Caco-2 (cell line): Measurements from ENCODE around the gene ZNF800. TPM values are rescaled to one million over a fixed set of nuclear protein-coding genes. Genes with fewer than 3 reads are reported as not detected.

Experiments used
- BruUV-seq: library from RNA; stranded (reverse); fragments of 400-500 nt; replicated peaks from 2 replicates; lab custom pipeline; 2021; lab: Mats Ljungman, UMichigan
- CTCF ChIA-PET: fragments of 300-600 bp; sonication (Branson Sonifier 250); formaldehyde crosslinking; loops from one replicate; lab custom pipeline; 2022; ENCODE audit warnings: antibody characterized with exemption; lab: Charles Lee
- POLR2A ChIA-PET: fragments of 300-600 bp; sonication (Branson Sonifier 250); formaldehyde crosslinking; loops from one replicate; lab custom pipeline; 2022; ENCODE audit warnings: antibody characterized with exemption; lab: Charles Lee
- DNase-seq, 2 experiments: peaks; one replicate each; pipeline versions ENCODE4 v3.0.0 to v3.0.0-alpha.2; 2020 to 2022
- H3K27me3 ChIP-seq: replicated peaks from 2 replicates; pipeline ENCODE4 v1.6.0; 2011; ENCODE audit warnings: low read length; ENCODE audit not compliant: control insufficient read depth, insufficient read depth
- H3K36me3 ChIP-seq: 2 replicates; pipeline ENCODE4 v1.5.1; 2011; ENCODE audit warnings: low read length; ENCODE audit not compliant: control insufficient read depth, insufficient read depth
- H3K4me1 ChIP-seq: fragments of 250-450 bp; sonication (Bioruptor Pico); 2 replicates; pipeline ENCODE4 v1.5.1; 2020; ENCODE audit warnings: mild to moderate bottlenecking
- H3K4me3 ChIP-seq: 2 replicates; pipeline ENCODE4 v1.5.1; 2011; ENCODE audit warnings: low read depth, mild to moderate bottlenecking, control low read depth, low read length
- H3K9me3 ChIP-seq: fragments of 250-450 bp; sonication (Bioruptor Pico); 2 replicates; pipeline ENCODE4 v1.5.1; 2020; ENCODE audit warnings: mild to moderate bottlenecking, moderate library complexity
- H3K27ac Mint-ChIP-seq: one replicate; pipeline ENCODE4 v1.8.0; 2022; ENCODE audit warnings: mixed read lengths; ENCODE audit not compliant: unreplicated experiment
- H3K27me3 Mint-ChIP-seq: one replicate; pipeline ENCODE4 v1.8.0; 2022; ENCODE audit warnings: mixed read lengths; ENCODE audit not compliant: insufficient read depth, unreplicated experiment
- H3K36me3 Mint-ChIP-seq: one replicate; pipeline ENCODE4 v1.8.0; 2022; ENCODE audit warnings: mild to moderate bottlenecking, mixed read lengths; ENCODE audit not compliant: insufficient read depth, unreplicated experiment
- H3K4me1 Mint-ChIP-seq: one replicate; pipeline ENCODE4 v1.8.0; 2022; ENCODE audit warnings: low read depth, mixed read lengths; ENCODE audit not compliant: unreplicated experiment
- H3K4me3 Mint-ChIP-seq: one replicate; pipeline ENCODE4 v1.8.0; 2022; ENCODE audit warnings: mild to moderate bottlenecking, moderate library complexity, mixed read lengths; ENCODE audit not compliant: unreplicated experiment
- H3K9me3 Mint-ChIP-seq: one replicate; pipeline ENCODE4 v1.8.0; 2022; ENCODE audit warnings: mixed read lengths; ENCODE audit not compliant: unreplicated experiment
- intact Hi-C: fragments of 100-400 bp; cut with micrococcal nuclease; formaldehyde crosslinking; loops from one replicate; pipeline ENCODE4 v1.10.0; 2022; ENCODE audit not compliant: unreplicated experiment
- total RNA-seq: library from RNA; stranded (reverse); gene quantifications from 2 replicates; pipeline ENCODE4 v1.2.3, GENCODE V29; 2022
- TF ChIP-seq, protein P1 (sequence below), 2 experiments: fragments of 200-600 bp in 1 of 2; IDR thresholded peaks; 1 replicate in 1 of 2; 2 replicates in 1 of 2; pipeline versions ENCODE4 v1.5.1 to v1.8.0; 2011 to 2022; ENCODE audit warnings: antibody characterized with exemption in 1 of 2, control low read depth in 1 of 2, inconsistent platforms in 1 of 2, low read depth in 1 of 2, low read length in 1 of 2, mild to moderate bottlenecking in 1 of 2, moderate library complexity in 1 of 2; ENCODE audit not compliant: insufficient read depth in 1 of 2, severe bottlenecking in 1 of 2, unreplicated experiment in 1 of 2

Gene ZNF800
- total RNA-seq, 1 experiment from 2014 or later, result 18.7 TPM

DNA sequence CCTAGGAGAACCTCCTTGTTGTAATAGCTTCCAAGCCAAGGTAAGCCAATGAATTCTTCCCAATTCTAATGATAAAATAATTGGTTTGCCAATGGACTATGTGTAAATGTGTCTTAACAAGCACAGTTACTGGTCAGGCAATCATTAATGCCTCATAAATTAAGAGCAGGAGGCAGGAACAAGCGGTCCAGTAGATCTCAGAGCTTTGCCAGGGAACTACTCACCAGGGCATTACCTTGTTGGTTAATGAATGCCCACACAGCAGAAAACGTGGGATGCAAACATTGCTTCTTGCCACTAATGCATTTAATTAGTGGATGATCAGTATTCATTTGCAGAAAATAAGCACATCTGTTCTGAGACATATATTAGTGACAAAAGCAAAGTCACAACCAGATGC lies 26.7 kb upstream of the ZNF800 start:
- Histone ChIP-seq H3K4me3 (no peak overlapping the region), H3K9me3 (no peaks in the 10 kb centered on the region), H3K27me3 (no peaks in the 10 kb centered on the region), H3K36me3 (no peaks in the 10 kb centered on the region), H3K4me1 (no peaks in the 10 kb centered on the region)
- H3K36me3 Mint-ChIP-seq, result no peaks in the 10 kb centered on the region
- no peaks in the 10 kb centered on the region for H3K9me3 Mint-ChIP-seq
- no peak for DNase-seq
- BruUV-seq, result no TSS peak
- H3K27ac Mint-ChIP-seq, result no peak overlapping the region
- H3K4me3 Mint-ChIP-seq, result no peak overlapping the region
- TF ChIP-seq, protein P1, sequence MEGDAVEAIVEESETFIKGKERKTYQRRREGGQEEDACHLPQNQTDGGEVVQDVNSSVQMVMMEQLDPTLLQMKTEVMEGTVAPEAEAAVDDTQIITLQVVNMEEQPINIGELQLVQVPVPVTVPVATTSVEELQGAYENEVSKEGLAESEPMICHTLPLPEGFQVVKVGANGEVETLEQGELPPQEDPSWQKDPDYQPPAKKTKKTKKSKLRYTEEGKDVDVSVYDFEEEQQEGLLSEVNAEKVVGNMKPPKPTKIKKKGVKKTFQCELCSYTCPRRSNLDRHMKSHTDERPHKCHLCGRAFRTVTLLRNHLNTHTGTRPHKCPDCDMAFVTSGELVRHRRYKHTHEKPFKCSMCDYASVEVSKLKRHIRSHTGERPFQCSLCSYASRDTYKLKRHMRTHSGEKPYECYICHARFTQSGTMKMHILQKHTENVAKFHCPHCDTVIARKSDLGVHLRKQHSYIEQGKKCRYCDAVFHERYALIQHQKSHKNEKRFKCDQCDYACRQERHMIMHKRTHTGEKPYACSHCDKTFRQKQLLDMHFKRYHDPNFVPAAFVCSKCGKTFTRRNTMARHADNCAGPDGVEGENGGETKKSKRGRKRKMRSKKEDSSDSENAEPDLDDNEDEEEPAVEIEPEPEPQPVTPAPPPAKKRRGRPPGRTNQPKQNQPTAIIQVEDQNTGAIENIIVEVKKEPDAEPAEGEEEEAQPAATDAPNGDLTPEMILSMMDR (IDR thresholded peaks at IDR 0.05; ENCODE audit: insufficient read depth in 1 of 2, low read depth in 1 of 2, low read length in 1 of 2, severe bottlenecking in 1 of 2, unreplicated experiment in 1 of 2), result no peak
- ChIA-PET POLR2A (no interaction called here), CTCF (no interaction called here)
- H3K27me3 Mint-ChIP-seq, result peaks cover 12% of the 10 kb centered on the region
- no peaks in the 10 kb centered on the region for H3K4me1 Mint-ChIP-seq
- intact Hi-C loops, result no loop called here

DNA sequence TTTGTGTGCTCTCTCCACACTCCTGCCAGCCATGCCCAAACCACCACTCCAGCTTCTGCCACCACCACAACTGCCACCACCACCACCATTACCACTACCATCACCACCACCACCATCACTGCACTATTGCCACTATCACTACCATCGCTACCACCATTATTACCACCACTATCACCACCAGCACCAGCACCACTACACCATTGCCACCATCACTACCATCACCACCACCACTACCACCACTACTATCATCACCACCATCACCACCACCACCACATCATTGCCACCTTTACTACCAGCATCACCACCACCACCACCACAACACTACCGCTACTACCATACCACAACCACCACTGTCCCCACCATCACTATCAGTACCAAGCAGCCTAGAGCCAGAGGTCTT lies 26.0 kb upstream of the ZNF800 start:
- Mint-ChIP-seq H3K36me3 (no peaks in the 10 kb centered on the region), H3K27me3 (peaks cover 11% of the 10 kb centered on the region), H3K4me1 (no peaks in the 10 kb centered on the region), H3K27ac (no peak overlapping the region), H3K4me3 (no peak overlapping the region), H3K9me3 (no peaks in the 10 kb centered on the region)
- no peaks in the 10 kb centered on the region for H3K9me3 ChIP-seq
- POLR2A ChIA-PET, result no interaction called here
- DNase-seq, result no peak
- H3K27me3 ChIP-seq, result no peaks in the 10 kb centered on the region
- CTCF ChIA-PET, result no interaction called here
- intact Hi-C loops, result no loop called here
- no TSS peak for BruUV-seq
- TF ChIP-seq, protein P1 (IDR thresholded peaks at IDR 0.05; ENCODE audit: insufficient read depth in 1 of 2, low read depth in 1 of 2, low read length in 1 of 2, severe bottlenecking in 1 of 2, unreplicated experiment in 1 of 2), result no peak
- no peak overlapping the region for H3K4me3 ChIP-seq
- no peaks in the 10 kb centered on the region for H3K4me1 ChIP-seq
- H3K36me3 ChIP-seq, result no peaks in the 10 kb centered on the region

DNA sequence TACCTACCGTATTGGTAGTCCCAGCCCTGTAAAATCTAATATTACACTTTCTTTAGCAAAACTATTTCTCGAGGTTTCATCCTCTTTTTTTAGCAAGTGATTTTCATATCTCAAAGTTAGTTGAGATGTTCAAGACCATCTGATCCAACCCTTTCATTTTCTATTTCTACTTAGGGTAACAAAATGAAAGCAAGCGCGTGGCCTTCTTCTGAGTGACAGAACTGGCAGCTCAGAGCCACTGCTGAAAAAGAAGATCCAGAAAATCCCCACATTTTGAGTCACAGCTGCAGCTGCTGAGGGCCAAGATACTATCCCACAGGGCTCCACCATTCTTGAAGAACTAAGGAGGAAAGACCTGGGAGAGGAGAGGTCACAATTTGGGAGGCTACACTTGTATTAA lies 24.8 kb upstream of the ZNF800 start:
- H3K9me3 Mint-ChIP-seq, result no peaks in the 10 kb centered on the region
- Histone ChIP-seq H3K4me3 (no peak overlapping the region), H3K4me1 (no peaks in the 10 kb centered on the region), H3K27me3 (no peaks in the 10 kb centered on the region), H3K36me3 (no peaks in the 10 kb centered on the region), H3K9me3 (no peaks in the 10 kb centered on the region)
- intact Hi-C loops, result no loop called here
- H3K27ac Mint-ChIP-seq, result no peak overlapping the region
- no peaks in the 10 kb centered on the region for H3K4me1 Mint-ChIP-seq
- peaks cover 13% of the 10 kb centered on the region for H3K27me3 Mint-ChIP-seq
- no peak overlapping the region for H3K4me3 Mint-ChIP-seq
- BruUV-seq, result no TSS peak
- H3K36me3 Mint-ChIP-seq, result no peaks in the 10 kb centered on the region
- DNase-seq, result no peak
- TF ChIP-seq, protein P1 (IDR thresholded peaks at IDR 0.05; ENCODE audit: insufficient read depth in 1 of 2, low read depth in 1 of 2, low read length in 1 of 2, severe bottlenecking in 1 of 2, unreplicated experiment in 1 of 2), result no peak
- CTCF ChIA-PET, result no interaction called here
- POLR2A ChIA-PET, result no interaction called here
